ENCODE data around the gene ZNF575. TPM values are rescaled to one million over a fixed set of nuclear protein-coding genes. Genes with fewer than 3 reads are reported as not detected.

The ZNF575 gene
- total RNA-seq, 1 donor from 2014 or later: not detected

- FAIRE-seq (no peak), DNase-seq (ENCODE audit: low read depth) (peak; percentile 98)
- no peaks in the 10 kb centered on the region for H3K27me3 ChIP-seq (ENCODE audit: control insufficient read depth, insufficient read depth, low read length)
- peak overlapping the region; percentile 62 for H3K4me3 ChIP-seq (ENCODE audit: low read depth, low read length)
- no peak for TF ChIP-seq CTCF (IDR thresholded peaks at IDR 0.05; ENCODE audit: insufficient read depth, low read length, severe bottlenecking)
- no peaks in the 10 kb centered on the region for H3K36me3 ChIP-seq (ENCODE audit: control insufficient read depth, insufficient read depth, low read length)
Measured at GRCh38 chr19:43533546-43534304, 737 bp downstream of the ZNF575 start.

DNA sequence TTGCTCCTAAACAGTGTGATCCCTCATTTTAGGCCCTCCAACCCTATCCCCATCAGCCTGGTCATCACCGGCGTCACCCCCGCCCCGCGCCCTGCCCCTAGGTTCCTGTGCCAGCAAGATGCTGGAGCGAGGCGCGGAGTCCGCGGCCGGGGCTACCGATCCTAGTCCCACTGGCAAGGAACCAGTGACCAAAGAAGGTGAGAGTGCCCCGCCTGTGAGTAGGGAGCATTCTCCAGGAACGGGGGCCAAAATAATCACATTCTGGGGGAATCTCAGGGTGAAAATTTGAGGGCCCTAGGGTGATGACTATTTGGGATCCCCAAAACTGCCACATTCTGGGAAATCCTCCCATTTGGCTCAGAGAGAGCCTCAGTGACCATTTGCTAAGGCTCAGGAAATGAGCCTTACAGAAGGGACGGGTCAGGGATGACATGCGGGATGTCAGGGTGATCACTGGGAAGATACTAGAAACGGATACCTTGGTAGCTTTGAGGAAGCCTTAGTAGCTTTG, 1.4 kb downstream of the ZNF575 start:
- no peak for TF ChIP-seq CTCF (IDR thresholded peaks at IDR 0.05; ENCODE audit: insufficient read depth, low read length, severe bottlenecking)
- FAIRE-seq (no peak), DNase-seq (ENCODE audit: low read depth) (no peak)
- Histone ChIP-seq H3K27me3 (ENCODE audit: control insufficient read depth, insufficient read depth, low read length) (no peaks in the 10 kb centered on the region), H3K36me3 (ENCODE audit: control insufficient read depth, insufficient read depth, low read length) (no peaks in the 10 kb centered on the region), H3K4me3 (ENCODE audit: low read depth, low read length) (peak overlapping the region; percentile 62)

DNA sequence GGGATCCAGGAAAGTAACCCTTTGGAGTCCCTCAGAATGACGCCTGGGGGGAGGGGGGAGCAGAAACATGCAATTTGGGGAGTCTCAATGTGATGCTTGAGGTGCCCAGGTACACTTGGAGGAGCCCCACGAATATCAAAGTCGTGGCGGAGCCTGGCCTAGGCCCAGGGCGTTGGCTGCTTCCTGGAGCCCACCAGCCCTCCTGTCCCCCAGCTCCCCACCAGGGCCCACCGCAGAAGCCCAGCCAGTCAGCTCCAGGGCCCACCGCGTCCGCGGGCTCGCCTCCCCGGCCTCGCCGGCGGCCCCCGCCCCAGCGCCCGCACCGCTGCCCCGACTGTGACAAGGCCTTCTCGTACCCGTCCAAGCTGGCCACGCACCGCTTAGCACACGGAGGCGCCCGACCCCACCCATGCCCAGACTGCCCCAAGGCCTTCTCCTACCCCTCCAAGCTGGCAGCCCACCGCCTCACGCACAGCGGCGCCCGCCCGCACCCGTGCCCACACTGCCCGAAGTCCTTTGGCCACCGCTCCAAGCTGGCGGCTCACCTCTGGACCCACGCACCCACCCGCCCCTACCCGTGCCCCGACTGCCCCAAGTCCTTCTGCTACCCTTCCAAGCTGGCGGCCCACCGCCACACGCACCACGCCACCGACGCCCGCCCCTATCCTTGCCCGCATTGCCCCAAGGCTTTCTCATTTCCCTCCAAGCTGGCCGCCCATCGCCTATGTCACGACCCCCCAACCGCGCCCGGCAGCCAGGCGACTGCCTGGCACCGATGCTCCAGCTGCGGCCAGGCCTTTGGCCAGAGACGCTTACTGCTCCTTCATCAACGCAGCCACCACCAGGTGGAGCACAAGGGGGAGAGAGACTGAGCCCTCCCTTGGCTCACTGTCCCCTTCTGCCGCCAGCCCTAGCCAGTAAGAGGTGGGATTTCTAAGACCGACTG, 2.1 kb downstream of the ZNF575 start:
- Histone ChIP-seq H3K4me3 (ENCODE audit: low read depth, low read length) (no peak overlapping the region), H3K36me3 (ENCODE audit: control insufficient read depth, insufficient read depth, low read length) (no peaks in the 10 kb centered on the region), H3K27me3 (ENCODE audit: control insufficient read depth, insufficient read depth, low read length) (no peaks in the 10 kb centered on the region)
- TF ChIP-seq CTCF (IDR thresholded peaks at IDR 0.05; ENCODE audit: insufficient read depth, low read length, severe bottlenecking): peak; percentile 82
- FAIRE-seq: no peak
- DNase-seq (ENCODE audit: low read depth): peak; percentile 33

DNA sequence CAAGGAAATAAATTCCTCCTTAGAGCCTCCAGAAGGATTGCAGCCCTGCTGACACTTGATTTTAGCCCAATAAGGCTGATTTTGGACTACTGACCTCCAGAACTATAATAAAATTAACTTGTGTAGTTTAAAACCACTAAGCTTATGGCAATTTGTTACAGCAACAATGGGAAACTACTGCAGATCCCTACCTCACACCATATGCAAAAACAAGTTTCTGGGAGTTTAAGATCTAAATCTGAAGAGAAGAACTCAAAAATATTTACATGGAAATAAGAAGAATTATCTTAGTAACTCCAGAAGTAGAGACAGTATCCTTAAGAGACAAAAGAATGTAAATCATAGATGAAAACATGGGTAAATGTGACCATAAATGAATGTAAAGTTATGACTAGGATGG, 5.9 kb downstream of the ZNF575 start:
- Histone ChIP-seq H3K36me3 (ENCODE audit: control insufficient read depth, insufficient read depth, low read length) (peaks cover 7% of the 10 kb centered on the region), H3K27me3 (ENCODE audit: control insufficient read depth, insufficient read depth, low read length) (no peaks in the 10 kb centered on the region), H3K4me3 (ENCODE audit: low read depth, low read length) (no peak overlapping the region)
- FAIRE-seq (no peak), DNase-seq (ENCODE audit: low read depth) (no peak)
- no peak for TF ChIP-seq CTCF (IDR thresholded peaks at IDR 0.05; ENCODE audit: insufficient read depth, low read length, severe bottlenecking)

- Histone ChIP-seq H3K4me3 (ENCODE audit: low read depth, low read length) (no peak overlapping the region), H3K36me3 (ENCODE audit: control insufficient read depth, insufficient read depth, low read length) (peaks cover 7% of the 10 kb centered on the region), H3K27me3 (ENCODE audit: control insufficient read depth, insufficient read depth, low read length) (no peaks in the 10 kb centered on the region)
- no peak for TF ChIP-seq CTCF (IDR thresholded peaks at IDR 0.05; ENCODE audit: insufficient read depth, low read length, severe bottlenecking)
- DNase-seq (ENCODE audit: low read depth) (no peak), FAIRE-seq (no peak)
Measured at GRCh38 chr19:43540381-43540780, 7.4 kb downstream of the ZNF575 start.
